GM21447 (cell line): ENCODE results near the gene PCDHA8.
"Not testable (repeated sequence)": the region's sequence is repeated elsewhere in the genome, so short reads cannot be mapped to it uniquely, and the experiment has no call there.

Experiments used
- ATAC-seq: cut with Tn5 transposase; IDR thresholded peaks from one replicate; pipeline ENCODE4 v1.9.1; 2021; ENCODE audit not compliant: unreplicated experiment

The PCDHA8 gene

GRCh38 chr5:140869555-140869886 is 28.5 kb downstream of the PCDHA8 start:
- ATAC-seq, result no peak

GRCh38 chr5:140870221-140871201 is 29.5 kb downstream of the PCDHA8 start:
- ATAC-seq, result no peak

- no peak for ATAC-seq
Observed at GRCh38 chr5:140875085-140876065, 34.4 kb downstream of the PCDHA8 start, which contains the start of gene PCDHA12. Gene PCDHA12, plus strand, starts transcription at chr5:140875308. Its CDS starts 165 bp downstream, at chr5:140875473.

- not testable (repeated sequence) for ATAC-seq
Observed at GRCh38 chr5:140876541-140877261, 35.7 kb downstream of the PCDHA8 start.

GRCh38 chr5:140877262-140877581 is 36.2 kb downstream of the PCDHA8 start:
- no peak for ATAC-seq

- ATAC-seq, result no peak
Observed at GRCh38 chr5:140881889-140882590, 41.1 kb downstream of the PCDHA8 start, which contains the start of gene PCDHA13. Gene PCDHA13, plus strand, starts transcription at chr5:140882124. Its CDS starts 145 bp downstream, at chr5:140882269.

GRCh38 chr5:140882591-140882899 is 41.6 kb downstream of the PCDHA8 start:
- ATAC-seq, result no peak

GRCh38 chr5:140883373-140883772 is 42.4 kb downstream of the PCDHA8 start:
- ATAC-seq, result no peak

- ATAC-seq, result no peak
Observed at GRCh38 chr5:140883927-140884697, 43.1 kb downstream of the PCDHA8 start.
